PC-3 (cell line): ENCODE measurements around the gene CAMSAP1.

Experiments used
- EZH2 ChIP-seq: fragments of 300-600 bp; sonication (generic); IDR thresholded peaks from one replicate; pipeline ENCODE4 v1.6.1; 2017; ENCODE audit warnings: antibody characterized with exemption, mild to moderate bottlenecking, low read length; ENCODE audit not compliant: unreplicated experiment
- TF ChIP-seq, protein P1 (sequence below): fragments of 300-600 bp; sonication (generic); conservative IDR thresholded peaks from 2 replicates; pipeline ENCODE4 v1.5.1; 2017; ENCODE audit warnings: antibody characterized with exemption, low read depth, mild to moderate bottlenecking, low read length

GRCh38 chr9:135790356-135790755, 117.0 kb downstream of the CAMSAP1 start:
- TF ChIP-seq, protein P1, sequence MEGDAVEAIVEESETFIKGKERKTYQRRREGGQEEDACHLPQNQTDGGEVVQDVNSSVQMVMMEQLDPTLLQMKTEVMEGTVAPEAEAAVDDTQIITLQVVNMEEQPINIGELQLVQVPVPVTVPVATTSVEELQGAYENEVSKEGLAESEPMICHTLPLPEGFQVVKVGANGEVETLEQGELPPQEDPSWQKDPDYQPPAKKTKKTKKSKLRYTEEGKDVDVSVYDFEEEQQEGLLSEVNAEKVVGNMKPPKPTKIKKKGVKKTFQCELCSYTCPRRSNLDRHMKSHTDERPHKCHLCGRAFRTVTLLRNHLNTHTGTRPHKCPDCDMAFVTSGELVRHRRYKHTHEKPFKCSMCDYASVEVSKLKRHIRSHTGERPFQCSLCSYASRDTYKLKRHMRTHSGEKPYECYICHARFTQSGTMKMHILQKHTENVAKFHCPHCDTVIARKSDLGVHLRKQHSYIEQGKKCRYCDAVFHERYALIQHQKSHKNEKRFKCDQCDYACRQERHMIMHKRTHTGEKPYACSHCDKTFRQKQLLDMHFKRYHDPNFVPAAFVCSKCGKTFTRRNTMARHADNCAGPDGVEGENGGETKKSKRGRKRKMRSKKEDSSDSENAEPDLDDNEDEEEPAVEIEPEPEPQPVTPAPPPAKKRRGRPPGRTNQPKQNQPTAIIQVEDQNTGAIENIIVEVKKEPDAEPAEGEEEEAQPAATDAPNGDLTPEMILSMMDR = no peak
- TF ChIP-seq EZH2 = no peak
